ENCODE data around the gene PIR.

PIR gene

DNA sequence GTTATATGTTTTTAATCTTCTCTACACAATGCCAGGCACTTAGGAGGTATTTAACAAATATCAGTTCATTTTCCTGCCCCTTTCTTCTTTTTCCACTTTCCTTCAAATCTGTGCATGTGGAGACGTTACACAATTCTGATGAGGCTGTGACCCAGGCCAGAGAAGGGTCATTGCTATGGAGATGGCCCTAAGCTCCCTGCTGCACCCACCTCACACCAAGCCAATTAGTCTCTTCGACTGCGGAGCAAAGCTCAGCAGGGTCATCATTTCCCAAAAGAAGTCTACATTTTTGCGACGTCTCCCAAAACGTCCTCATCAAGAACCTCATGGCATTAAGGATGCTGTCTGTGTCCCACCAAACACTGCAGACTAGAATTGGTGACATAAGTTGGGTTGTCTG is 80.0 kb downstream of the PIR start:
- FAIRE-seq: no peak

DNA sequence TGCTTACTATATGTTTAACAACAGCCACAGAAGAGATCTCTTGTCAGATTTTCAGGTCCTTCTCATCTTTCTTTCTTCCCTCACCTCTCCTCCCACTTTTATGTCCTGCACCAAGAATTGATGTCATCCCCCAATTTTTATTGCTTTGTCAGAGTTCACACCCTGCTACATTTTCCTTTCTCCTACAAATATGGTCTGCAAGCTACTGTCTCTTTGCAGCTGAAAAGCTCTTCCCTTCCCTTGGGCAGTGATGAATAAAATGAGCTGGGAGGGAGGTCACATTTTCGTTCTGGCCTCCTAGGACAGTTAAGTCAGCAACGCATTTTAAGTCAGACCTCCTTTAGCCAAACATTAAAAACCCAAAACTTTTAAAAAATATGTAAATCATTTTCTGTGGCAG is 82.2 kb downstream of the PIR start:
- no peak for FAIRE-seq

GRCh38 chrX:15410430-15410829 is 82.7 kb downstream of the PIR start:
- no peak for FAIRE-seq

DNA sequence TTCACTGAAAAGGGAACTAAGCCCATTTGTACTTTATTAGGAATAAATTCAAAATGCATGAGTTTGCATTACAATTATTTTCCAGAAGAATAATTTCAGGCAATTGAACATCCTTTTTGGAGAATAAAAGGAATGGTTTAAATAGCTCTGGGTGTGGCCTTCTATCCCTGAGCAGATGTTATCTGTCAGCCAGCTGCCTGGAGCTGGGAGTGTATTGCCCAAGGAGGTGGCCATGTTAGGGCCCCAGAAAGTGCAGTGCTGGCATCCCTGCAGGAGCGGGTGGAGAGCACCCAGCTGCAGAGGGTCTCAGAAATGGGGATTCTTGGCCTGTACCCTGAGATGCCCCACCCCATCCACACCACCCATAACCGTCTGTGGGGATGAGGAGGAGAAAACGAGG is 87.3 kb downstream of the PIR start:
- FAIRE-seq: no peak

DNA sequence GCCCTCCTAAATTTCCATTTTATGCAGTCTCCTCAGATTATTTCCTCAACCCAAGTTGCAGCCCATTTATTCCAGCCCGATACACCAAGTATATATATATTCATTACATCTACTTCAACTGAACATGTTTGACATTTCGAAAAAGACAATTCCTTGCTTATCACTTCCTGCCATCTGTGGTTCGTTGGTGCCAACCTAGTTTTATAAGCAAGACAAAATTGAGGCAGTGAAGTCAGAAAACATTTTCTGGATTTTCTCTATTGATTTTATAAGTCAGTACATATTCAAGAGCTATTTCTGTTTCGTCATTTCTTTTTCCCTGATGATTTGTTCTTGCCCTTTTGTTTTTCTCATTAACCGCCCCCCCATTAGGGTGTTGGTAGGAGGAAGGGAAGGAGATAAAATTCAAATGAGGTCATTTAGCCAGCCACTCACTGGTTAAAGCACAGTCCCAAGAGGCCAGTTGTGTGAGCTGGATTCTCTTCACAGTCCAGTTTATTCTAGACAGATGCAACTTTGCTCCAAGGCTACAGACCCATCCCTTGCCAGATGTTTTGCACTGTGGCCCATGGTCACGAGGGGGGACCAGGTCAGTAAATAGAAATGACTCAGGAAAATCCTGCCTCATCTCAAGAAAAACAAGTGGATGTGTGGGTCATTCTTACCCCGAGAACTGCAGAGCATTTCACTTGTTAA is 88.6 kb downstream of the PIR start:
- FAIRE-seq: no peak

- FAIRE-seq: no peak
Measured at GRCh38 chrX:15401378-15401777, 91.8 kb downstream of the PIR start.

GRCh38 chrX:15399962-15400391 is 93.2 kb downstream of the PIR start:
- FAIRE-seq: no peak

DNA sequence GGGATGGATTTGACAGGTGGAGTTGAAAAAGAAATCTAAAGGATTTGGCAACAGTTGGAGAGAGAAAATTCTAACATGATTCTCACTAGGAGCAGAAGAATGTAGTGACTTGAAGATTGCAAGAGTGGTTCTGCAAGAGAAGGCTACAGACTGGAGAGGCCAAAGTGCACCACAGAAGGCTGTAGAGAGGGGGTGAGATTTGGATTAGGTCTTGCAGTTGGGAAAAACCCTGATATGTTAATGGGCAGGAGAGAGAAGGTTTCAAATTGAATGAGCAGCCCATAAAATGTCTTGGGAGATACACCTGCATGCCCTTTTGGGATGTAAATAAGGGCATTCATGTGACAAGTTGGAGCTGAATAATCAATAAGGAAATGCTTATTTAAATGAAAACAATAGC is 94.3 kb downstream of the PIR start:
- no peak for FAIRE-seq

DNA sequence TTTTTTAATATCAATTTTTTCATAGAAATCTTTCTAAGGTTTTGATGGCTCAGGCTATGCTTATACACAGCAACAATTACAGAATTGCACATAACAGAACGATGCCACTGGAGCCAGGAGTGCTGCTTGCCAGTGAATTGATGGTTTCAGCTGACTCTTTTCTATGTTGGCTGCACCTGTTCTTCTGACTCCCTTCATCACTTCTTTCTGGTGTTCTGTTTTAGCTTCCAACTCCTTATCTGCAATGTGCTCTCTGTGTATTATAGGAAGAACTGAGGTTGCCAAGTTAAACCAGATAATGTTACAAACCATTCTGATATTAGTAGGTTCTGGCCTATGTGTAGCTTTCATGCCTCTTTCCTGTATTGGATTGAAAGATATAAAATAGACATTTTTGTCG is 97.3 kb downstream of the PIR start:
- FAIRE-seq: no peak

- no peak for FAIRE-seq
Measured at GRCh38 chrX:15391850-15392249, 101.3 kb downstream of the PIR start.

DNA sequence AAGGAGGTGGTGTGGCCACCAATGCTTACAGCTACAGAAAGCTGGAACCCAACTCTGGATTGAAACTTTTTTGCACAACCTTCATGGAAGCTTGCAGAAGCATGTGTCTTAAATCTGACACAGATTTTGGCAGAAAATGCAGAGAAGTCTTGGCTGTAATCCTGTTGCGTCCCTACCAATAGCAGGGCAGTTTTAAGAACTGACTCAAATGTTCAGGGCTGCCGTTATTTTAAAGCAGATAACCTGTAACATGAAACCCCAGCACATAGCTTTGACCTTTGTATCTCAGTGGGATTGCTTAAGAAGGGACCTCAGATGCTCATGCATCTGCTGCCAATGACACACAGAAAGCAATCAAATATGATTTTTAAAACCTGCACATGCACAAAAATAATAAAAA is 108.8 kb downstream of the PIR start, which contains the start of gene VEGFD:
TSS of gene VEGFD (minus strand) at position 110 of the 400 bp plus-strand sequence. CDS start 467 bp downstream, outside the sequence.
- no peak for FAIRE-seq

DNA sequence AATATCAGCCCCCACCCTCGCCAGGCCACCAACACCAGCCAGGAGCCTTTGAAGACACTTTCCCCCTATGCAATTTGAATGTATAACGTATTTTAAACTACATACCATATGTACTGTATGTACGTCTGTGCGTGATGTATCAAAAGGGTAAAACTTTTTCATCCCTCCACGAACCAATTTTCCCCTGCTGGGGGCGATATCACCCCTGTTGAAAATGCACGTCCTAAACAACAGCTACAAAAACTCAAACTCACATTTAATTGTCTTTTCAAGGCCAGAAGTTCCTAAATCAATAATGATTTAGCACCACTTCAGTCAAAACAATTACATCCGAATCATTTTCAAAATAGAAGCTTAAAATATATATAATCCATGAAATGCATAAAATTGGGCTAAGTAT is 110.3 kb downstream of the PIR start:
- FAIRE-seq: no peak

GRCh38 chrX:15376956-15377355 is 116.2 kb downstream of the PIR start:
- FAIRE-seq: no peak

DNA sequence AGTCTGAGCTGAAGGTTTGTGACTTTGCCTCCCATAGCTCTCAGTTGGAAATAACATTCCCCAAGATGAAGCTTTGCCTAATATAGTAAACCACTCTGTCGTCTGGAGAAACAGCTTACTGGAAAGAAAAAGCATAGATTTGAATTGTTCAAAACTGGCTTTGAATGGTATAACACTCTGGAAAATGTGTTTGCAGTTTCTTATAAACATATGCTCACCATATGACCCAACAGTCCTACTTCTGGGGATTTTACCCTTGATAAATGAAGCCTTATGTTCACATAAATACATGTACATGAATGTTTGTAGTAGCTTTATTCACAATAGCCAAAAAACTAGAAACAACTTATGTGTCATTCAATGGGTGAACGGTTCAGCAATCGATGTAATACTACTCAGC is 119.2 kb downstream of the PIR start:
- no peak for FAIRE-seq

DNA sequence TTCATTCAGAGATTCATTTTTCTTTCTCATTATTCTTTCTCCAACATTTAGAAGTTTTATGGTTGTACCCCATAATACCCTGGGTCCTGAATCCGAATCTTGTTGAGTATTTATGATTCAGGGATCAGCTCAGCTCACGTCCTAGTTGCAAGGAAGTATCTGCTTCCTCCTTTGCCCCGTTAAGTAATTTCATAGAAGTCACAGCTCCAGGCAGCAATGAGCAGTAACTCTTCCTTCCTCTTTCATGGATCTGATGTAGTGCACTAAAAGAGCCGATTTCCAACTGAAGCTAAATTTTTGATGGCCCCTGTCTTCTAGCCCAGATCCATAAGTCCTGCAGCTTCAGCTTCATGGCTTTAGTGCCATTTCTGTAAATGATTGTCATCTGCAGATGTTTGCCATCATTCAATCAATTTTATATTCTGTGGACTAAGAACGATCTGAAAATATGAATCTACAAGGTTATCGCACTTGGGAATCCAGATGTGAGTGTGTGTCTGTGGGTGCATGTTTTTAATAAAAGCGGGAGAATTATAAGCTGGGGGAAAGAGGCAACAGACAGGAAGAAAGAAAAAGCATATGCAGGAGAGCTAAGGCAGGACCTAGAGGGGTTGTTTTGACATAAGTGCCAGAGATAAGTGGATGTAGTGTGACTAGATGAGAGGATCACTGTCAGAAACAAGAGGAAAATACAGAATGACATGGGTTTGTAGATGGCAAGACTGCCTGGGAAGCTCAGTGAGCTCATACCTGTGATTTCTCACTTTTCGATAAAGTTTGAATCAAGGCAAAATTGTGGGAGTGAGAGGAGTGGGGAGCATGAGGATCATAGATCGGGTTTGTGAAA is 126.4 kb downstream of the PIR start:
- no peak for FAIRE-seq

GRCh38 chrX:15359701-15360100 is 133.4 kb downstream of the PIR start:
- no peak for FAIRE-seq

DNA sequence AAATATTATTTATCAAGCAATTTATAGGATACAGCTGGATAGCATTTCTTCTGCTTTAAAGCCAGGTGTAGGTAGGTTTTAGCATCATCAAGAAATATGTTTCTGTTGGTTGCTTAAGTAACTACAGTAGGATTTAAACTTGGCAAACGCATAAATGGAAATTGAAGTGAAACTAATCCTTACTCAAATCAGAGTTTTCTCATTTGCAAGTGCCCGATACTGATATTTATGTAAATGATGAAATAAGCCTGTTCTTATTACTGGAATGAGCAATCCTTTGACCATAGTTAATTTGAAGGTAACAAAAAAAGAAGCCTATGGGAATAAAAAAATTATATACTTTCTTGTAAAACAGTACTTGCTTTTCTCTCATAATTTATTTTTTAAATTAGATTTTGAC is 134.6 kb downstream of the PIR start:
- no peak for FAIRE-seq

GRCh38 chrX:15356444-15356843 is 136.7 kb downstream of the PIR start:
- no peak for FAIRE-seq

DNA sequence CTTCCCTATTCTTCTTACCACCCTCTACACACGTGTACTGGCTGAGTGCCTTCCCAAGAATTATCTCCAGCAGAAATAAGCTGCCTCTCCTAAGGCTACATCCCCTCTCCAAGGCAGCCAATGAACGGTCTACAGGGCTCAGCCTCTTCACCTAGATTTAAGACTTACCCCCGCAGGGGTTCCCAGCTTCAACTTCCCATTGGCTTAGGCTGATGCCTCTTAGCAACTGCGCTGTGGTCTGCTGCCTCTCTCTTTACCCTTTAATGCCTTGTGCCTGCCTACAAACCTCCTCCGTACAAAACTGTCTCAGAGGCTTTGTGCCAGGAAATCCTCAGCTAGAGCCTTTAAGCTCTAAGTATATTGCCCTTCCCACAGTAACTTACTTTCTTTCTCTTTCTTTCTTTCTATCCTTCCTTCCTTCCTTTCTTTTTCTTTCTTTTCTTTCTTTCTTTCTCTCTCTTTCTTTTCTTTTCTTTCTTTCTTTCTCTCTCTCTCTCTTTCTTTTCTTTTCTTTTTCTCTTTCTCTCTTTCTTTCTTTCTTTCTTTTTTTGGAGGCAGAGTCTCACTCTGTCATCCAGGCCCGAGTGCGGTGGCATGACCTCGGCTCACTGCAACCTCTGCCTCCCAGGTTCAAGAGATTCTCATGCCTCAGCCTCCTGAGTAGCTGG is 142.7 kb downstream of the PIR start:
- FAIRE-seq: no peak

DNA sequence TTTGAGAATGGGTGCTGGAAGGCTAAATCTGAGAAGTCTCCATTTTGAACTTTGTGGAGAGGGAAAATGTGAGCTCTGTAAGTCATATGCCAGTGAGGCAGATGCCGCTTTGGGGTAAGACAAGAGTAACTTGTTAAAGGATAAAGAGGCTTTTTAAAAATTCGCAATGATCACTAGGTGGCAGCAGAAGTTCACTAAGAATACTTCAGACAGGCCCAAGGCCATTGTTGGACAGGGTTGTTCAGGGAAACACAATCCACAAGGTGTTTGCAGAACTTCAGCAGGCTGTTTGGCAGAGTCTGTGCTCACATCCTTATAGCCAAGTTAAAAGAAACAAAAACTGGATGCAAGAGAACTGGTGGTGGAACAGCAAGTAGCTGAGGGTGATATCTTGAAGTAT is 144.1 kb downstream of the PIR start:
- FAIRE-seq: peak; percentile 86

GRCh38 chrX:15345976-15346375 is 147.2 kb downstream of the PIR start:
- no peak for FAIRE-seq

DNA sequence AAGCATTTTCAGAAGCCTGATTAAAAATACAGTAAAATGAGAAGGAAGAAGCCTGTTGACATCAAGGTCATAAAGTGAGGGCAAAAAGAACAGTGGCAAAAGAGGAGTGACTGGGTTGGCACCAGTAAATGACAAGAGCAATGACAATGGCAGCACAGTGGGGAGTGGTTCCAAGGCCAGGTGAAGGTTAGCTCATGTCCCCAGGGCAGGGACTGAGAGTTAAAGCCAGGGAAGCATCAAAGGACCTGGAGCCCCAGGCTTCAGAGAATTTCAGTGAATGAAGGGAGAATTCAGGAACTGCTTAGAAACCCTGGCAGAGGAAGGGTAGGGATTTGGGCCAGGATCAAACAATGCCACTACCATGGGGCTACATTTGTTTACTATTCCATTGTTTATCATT is 149.0 kb downstream of the PIR start:
- no peak for FAIRE-seq

- no peak for FAIRE-seq
Measured at GRCh38 chrX:15343075-15343476, 150.1 kb downstream of the PIR start.

GRCh38 chrX:15340867-15341266 is 152.3 kb downstream of the PIR start:
- FAIRE-seq: no peak

Data from A204.1 (cell line).